Measurements from ENCODE around the gene XPO6. TPM values are rescaled to one million over a fixed set of nuclear protein-coding genes. Genes with fewer than 3 reads are reported as not detected.

XPO6 gene
- total and polyA plus RNA-seq, 4 donors: 28.0 to 103 (median 86.8) TPM

GRCh38 chr16:28184625-28185024 is 27.1 kb downstream of the XPO6 start:
- no peak for ATAC-seq (ENCODE audit: low FRiP score)
- H3K4me1 ChIP-seq (ENCODE audit: control insufficient read depth in 1 of 2, insufficient read depth in 2 of 2, low read length in 2 of 2): peaks cover 3 to 22% of the 10 kb centered on the region in 2 donors
- no peaks in the 10 kb centered on the region for H3K36me3 ChIP-seq (ENCODE audit: control insufficient read depth in 1 of 2, insufficient read depth in 2 of 2, low read length in 1 of 2)
- H3K4me3 ChIP-seq (ENCODE audit: low read length in 2 of 2): no peak overlapping the region
- H3K27me3 ChIP-seq (ENCODE audit: control insufficient read depth in 1 of 2, insufficient read depth in 2 of 2, low read length in 1 of 2): no peaks in the 10 kb centered on the region
- H3K9me3 ChIP-seq (ENCODE audit: control insufficient read depth, low read length): no peaks in the 10 kb centered on the region
- no peak overlapping the region for H3K27ac ChIP-seq (ENCODE audit: low read depth in 1 of 2, low read length in 2 of 2)
- WGBS, 2 donors: 99 to 100% methylated on average over 2 of the region's 2 CpGs
- no peak for DNase-seq
- intact Hi-C loops (cut with DNase I): loop anchor here in 1 of 2 donors (5.0 kb wide), 1 partner anchor 52 kb away; no protein-coding TSS in a partner anchor

GRCh38 chr16:28183930-28184329 is 27.8 kb downstream of the XPO6 start:
- Histone ChIP-seq H3K27me3 (ENCODE audit: control insufficient read depth in 1 of 2, insufficient read depth in 2 of 2, low read length in 1 of 2) (no peaks in the 10 kb centered on the region), H3K36me3 (ENCODE audit: control insufficient read depth in 1 of 2, insufficient read depth in 2 of 2, low read length in 1 of 2) (peaks cover 0 to 1% of the 10 kb centered on the region in 2 donors), H3K4me1 (ENCODE audit: control insufficient read depth in 1 of 2, insufficient read depth in 2 of 2, low read length in 2 of 2) (peaks cover 3 to 22% of the 10 kb centered on the region in 2 donors), H3K4me3 (ENCODE audit: low read length in 2 of 2) (no peak overlapping the region), H3K27ac (ENCODE audit: low read depth in 1 of 2, low read length in 2 of 2) (no peak overlapping the region), H3K9me3 (ENCODE audit: control insufficient read depth, low read length) (no peaks in the 10 kb centered on the region)
- intact Hi-C loops (cut with DNase I): loop anchor here in 1 of 2 donors (5.0 kb wide), 1 partner anchor 52 kb away; no protein-coding TSS in a partner anchor
- 56 to 68% methylated on average over 4 of the region's 4 CpGs for WGBS, 2 donors
- ATAC-seq (ENCODE audit: low FRiP score): no peak
- DNase-seq: no peak

- peaks cover 0 to 1% of the 10 kb centered on the region in 2 donors for H3K36me3 ChIP-seq (ENCODE audit: control insufficient read depth in 1 of 2, insufficient read depth in 2 of 2, low read length in 1 of 2)
- no peaks in the 10 kb centered on the region for H3K27me3 ChIP-seq (ENCODE audit: control insufficient read depth in 1 of 2, insufficient read depth in 2 of 2, low read length in 1 of 2)
- no peak for DNase-seq
- 93 to 97% methylated on average over 3 of the region's 3 CpGs for WGBS, 2 donors
- no peak overlapping the region for H3K27ac ChIP-seq (ENCODE audit: low read depth in 1 of 2, low read length in 2 of 2)
- H3K4me1 ChIP-seq (ENCODE audit: control insufficient read depth in 1 of 2, insufficient read depth in 2 of 2, low read length in 2 of 2): peaks cover 3 to 22% of the 10 kb centered on the region in 2 donors
- H3K9me3 ChIP-seq (ENCODE audit: control insufficient read depth, low read length): no peaks in the 10 kb centered on the region
- no peak for ATAC-seq (ENCODE audit: low FRiP score)
- intact Hi-C loops (cut with DNase I): loop anchor here in 1 of 2 donors (5.0 kb wide), 1 partner anchor 51 kb away; no protein-coding TSS in a partner anchor
- no peak overlapping the region for H3K4me3 ChIP-seq (ENCODE audit: low read length in 2 of 2)
Observed at GRCh38 chr16:28183484-28183883, 28.3 kb downstream of the XPO6 start.

GRCh38 chr16:28182801-28183200 is 29.0 kb downstream of the XPO6 start:
- ATAC-seq (ENCODE audit: low FRiP score) (no peak), DNase-seq (no peak)
- intact Hi-C loops (cut with DNase I): loop anchor here in 1 of 2 donors (5.0 kb wide), 1 partner anchor 50 kb away; no protein-coding TSS in a partner anchor
- WGBS, 2 donors: 91 to 92% methylated on average over 3 of the region's 3 CpGs
- Histone ChIP-seq H3K36me3 (ENCODE audit: control insufficient read depth in 1 of 2, insufficient read depth in 2 of 2, low read length in 1 of 2) (peaks cover 0 to 1% of the 10 kb centered on the region in 2 donors), H3K9me3 (ENCODE audit: control insufficient read depth, low read length) (no peaks in the 10 kb centered on the region), H3K27me3 (ENCODE audit: control insufficient read depth in 1 of 2, insufficient read depth in 2 of 2, low read length in 1 of 2) (no peaks in the 10 kb centered on the region), H3K27ac (ENCODE audit: low read depth in 1 of 2, low read length in 2 of 2) (no peak overlapping the region), H3K4me1 (ENCODE audit: control insufficient read depth in 1 of 2, insufficient read depth in 2 of 2, low read length in 2 of 2) (peaks cover 3 to 22% of the 10 kb centered on the region in 2 donors), H3K4me3 (ENCODE audit: low read length in 2 of 2) (no peak overlapping the region)

GRCh38 chr16:28182183-28182582 is 29.6 kb downstream of the XPO6 start:
- ATAC-seq (ENCODE audit: low FRiP score) (no peak), DNase-seq (no peak)
- 86 to 87% methylated on average over 7 of the region's 7 CpGs for WGBS, 2 donors
- Histone ChIP-seq H3K27ac (ENCODE audit: low read depth in 1 of 2, low read length in 2 of 2) (no peak overlapping the region), H3K27me3 (ENCODE audit: control insufficient read depth in 1 of 2, insufficient read depth in 2 of 2, low read length in 1 of 2) (no peaks in the 10 kb centered on the region), H3K9me3 (ENCODE audit: control insufficient read depth, low read length) (no peaks in the 10 kb centered on the region), H3K36me3 (ENCODE audit: control insufficient read depth in 1 of 2, insufficient read depth in 2 of 2, low read length in 1 of 2) (peaks cover 0 to 1% of the 10 kb centered on the region in 2 donors), H3K4me1 (ENCODE audit: control insufficient read depth in 1 of 2, insufficient read depth in 2 of 2, low read length in 2 of 2) (peaks cover 3 to 22% of the 10 kb centered on the region in 2 donors), H3K4me3 (ENCODE audit: low read length in 2 of 2) (no peak overlapping the region)
- intact Hi-C loops (cut with DNase I): loop anchor here in 1 of 2 donors (5.0 kb wide), 1 partner anchor 50 kb away; no protein-coding TSS in a partner anchor

GRCh38 chr16:28181515-28181914 is 30.2 kb downstream of the XPO6 start:
- Histone ChIP-seq H3K27me3 (ENCODE audit: control insufficient read depth in 1 of 2, insufficient read depth in 2 of 2, low read length in 1 of 2) (no peaks in the 10 kb centered on the region), H3K27ac (ENCODE audit: low read depth in 1 of 2, low read length in 2 of 2) (no peak overlapping the region), H3K36me3 (ENCODE audit: control insufficient read depth in 1 of 2, insufficient read depth in 2 of 2, low read length in 1 of 2) (peaks cover 0 to 1% of the 10 kb centered on the region in 2 donors), H3K9me3 (ENCODE audit: control insufficient read depth, low read length) (no peaks in the 10 kb centered on the region), H3K4me3 (ENCODE audit: low read length in 2 of 2) (no peak overlapping the region), H3K4me1 (ENCODE audit: control insufficient read depth in 1 of 2, insufficient read depth in 2 of 2, low read length in 2 of 2) (peaks cover 3 to 20% of the 10 kb centered on the region in 2 donors)
- DNase-seq: no peak
- intact Hi-C loops (cut with DNase I): loop anchor here in 1 of 2 donors (5.0 kb wide), 1 partner anchor 49 kb away; no protein-coding TSS in a partner anchor
- 0 to 3% methylated on average over 2 of the region's 2 CpGs for WGBS, 2 donors
- ATAC-seq (ENCODE audit: low FRiP score): peak; percentile 80

GRCh38 chr16:28180655-28181460 is 30.9 kb downstream of the XPO6 start:
- H3K4me3 ChIP-seq (ENCODE audit: low read length in 2 of 2): no peak overlapping the region
- intact Hi-C loops (cut with DNase I): loop anchor here in 1 of 2 donors (5.0 kb wide), 1 partner anchor 49 kb away; no protein-coding TSS in a partner anchor
- DNase-seq: no peak
- no peaks in the 10 kb centered on the region for H3K9me3 ChIP-seq (ENCODE audit: control insufficient read depth, low read length)
- peaks cover 0 to 1% of the 10 kb centered on the region in 2 donors for H3K36me3 ChIP-seq (ENCODE audit: control insufficient read depth in 1 of 2, insufficient read depth in 2 of 2, low read length in 1 of 2)
- WGBS, 2 donors: 74 to 76% methylated on average over 9 of the region's 9 CpGs
- peaks cover 3 to 18% of the 10 kb centered on the region in 2 donors for H3K4me1 ChIP-seq (ENCODE audit: control insufficient read depth in 1 of 2, insufficient read depth in 2 of 2, low read length in 2 of 2)
- no peak overlapping the region for H3K27ac ChIP-seq (ENCODE audit: low read depth in 1 of 2, low read length in 2 of 2)
- H3K27me3 ChIP-seq (ENCODE audit: control insufficient read depth in 1 of 2, insufficient read depth in 2 of 2, low read length in 1 of 2): no peaks in the 10 kb centered on the region
- no peak for ATAC-seq (ENCODE audit: low FRiP score)

- Histone ChIP-seq H3K36me3 (ENCODE audit: control insufficient read depth in 1 of 2, insufficient read depth in 2 of 2, low read length in 1 of 2) (peaks cover 1 to 4% of the 10 kb centered on the region in 2 donors), H3K27me3 (ENCODE audit: control insufficient read depth in 1 of 2, insufficient read depth in 2 of 2, low read length in 1 of 2) (no peaks in the 10 kb centered on the region), H3K4me3 (ENCODE audit: low read length in 2 of 2) (no peak overlapping the region), H3K27ac (ENCODE audit: low read depth in 1 of 2, low read length in 2 of 2) (no peak overlapping the region), H3K9me3 (ENCODE audit: control insufficient read depth, low read length) (no peaks in the 10 kb centered on the region), H3K4me1 (ENCODE audit: control insufficient read depth in 1 of 2, insufficient read depth in 2 of 2, low read length in 2 of 2) (peaks cover 1 to 14% of the 10 kb centered on the region in 2 donors)
- DNase-seq (no peak), ATAC-seq (ENCODE audit: low FRiP score) (no peak)
- WGBS, 2 donors: 96 to 100% methylated on average over 1 of the region's 1 CpG
- intact Hi-C loops (cut with DNase I): no loop called here
Observed at GRCh38 chr16:28179354-28179753, 32.4 kb downstream of the XPO6 start.
